ENCODE results near the gene RNF103. TPM values are rescaled to one million over a fixed set of nuclear protein-coding genes. Genes with fewer than 3 reads are reported as not detected.
A peak's percentile ranks its signal among the peaks of the same experiment; 100 is the strongest.

RNF103 gene
- total and polyA plus RNA-seq, 2 of the 13 experiments (the other 11 are each of a cell fraction or from before 2014, with no cell fraction given): 19.8 to 21.1 TPM

DNA sequence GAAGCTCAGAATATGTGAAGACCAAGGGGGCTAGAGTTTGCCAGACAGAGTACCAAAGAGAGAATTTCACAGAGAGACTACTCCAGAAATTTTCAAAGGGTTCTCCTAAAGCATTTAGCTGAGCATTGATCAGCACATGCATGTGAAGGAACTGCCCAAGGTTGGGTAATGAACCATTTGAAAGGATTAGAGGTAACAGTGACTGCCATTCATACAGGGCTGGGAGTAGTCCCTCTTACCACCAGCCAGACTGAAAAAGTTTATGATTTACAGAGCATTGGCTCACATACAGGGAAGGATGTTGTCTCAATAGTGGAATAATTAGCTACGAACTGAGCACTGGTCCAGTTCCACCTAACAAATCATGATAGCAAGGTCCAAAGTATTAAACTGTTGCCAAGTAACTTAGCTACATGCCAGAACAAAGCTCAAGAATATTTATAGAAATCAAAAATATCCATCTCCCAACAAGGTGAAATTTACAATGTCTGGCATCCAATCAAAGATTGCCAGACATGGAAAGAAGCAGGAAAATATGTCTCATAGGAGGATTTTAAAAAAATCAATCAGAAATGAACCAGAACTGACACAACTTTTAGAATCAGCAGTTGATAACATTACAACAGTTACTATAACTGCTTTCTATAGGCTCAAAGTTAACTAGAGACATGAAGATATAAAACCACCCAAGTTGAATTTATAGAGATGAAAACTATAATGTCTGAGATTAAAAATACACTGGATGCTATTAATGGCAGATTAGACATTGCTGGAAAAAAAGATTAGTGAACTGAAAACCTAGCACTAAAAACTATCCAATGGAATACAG, 25.7 kb upstream of the RNF103 start (continued):
- no peak for TF ChIP-seq ZBTB3 (CRISPR knock-in tag; IDR thresholded peaks at IDR 0.05; ENCODE audit: borderline replicate concordance, low read depth)
- TF ChIP-seq ZNF549 (CRISPR knock-in tag; IDR thresholded peaks at IDR 0.05): 0 out of 2 replicates have a peak, but pooled peaks have one; percentile 62
- TF ChIP-seq ZSCAN9 (CRISPR knock-in tag; IDR thresholded peaks at IDR 0.05; ENCODE audit: borderline replicate concordance): no peak; the same call in 1 of the 2 replicates
- no peak for TF ChIP-seq MEF2D (CRISPR knock-in tag; IDR thresholded peaks at IDR 0.05)
- no peak for TF ChIP-seq AKAP8 (CRISPR knock-in tag; IDR thresholded peaks at IDR 0.05)
- TF ChIP-seq ARNT2 (CRISPR knock-in tag; IDR thresholded peaks at IDR 0.05; ENCODE audit: low read depth): no peak
- no peak for TF ChIP-seq ZNF232 (CRISPR knock-in tag; IDR thresholded peaks at IDR 0.05; ENCODE audit: borderline replicate concordance)
- TF ChIP-seq, protein P1, sequence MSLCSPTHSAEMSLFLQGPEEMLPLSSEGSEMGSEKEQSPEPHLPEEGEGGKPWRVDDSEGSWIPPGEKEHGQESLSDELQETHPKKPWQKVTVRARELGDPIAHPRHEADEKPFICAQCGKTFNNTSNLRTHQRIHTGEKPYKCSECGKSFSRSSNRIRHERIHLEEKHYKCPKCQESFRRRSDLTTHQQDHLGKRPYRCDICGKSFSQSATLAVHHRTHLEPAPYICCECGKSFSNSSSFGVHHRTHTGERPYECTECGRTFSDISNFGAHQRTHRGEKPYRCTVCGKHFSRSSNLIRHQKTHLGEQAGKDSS (CRISPR knock-in tag; IDR thresholded peaks at IDR 0.05; ENCODE audit: borderline replicate concordance, low read depth): no peak
- TF ChIP-seq ZNF598 (CRISPR knock-in tag; IDR thresholded peaks at IDR 0.05; ENCODE audit: borderline replicate concordance): no peak
- TF ChIP-seq SIN3A (IDR thresholded peaks at IDR 0.05; ENCODE audit: borderline replicate concordance, low read depth, low read length): no peak
- TF ChIP-seq ZNF24 (IDR thresholded peaks at IDR 0.05): no peak
- no peak for TF ChIP-seq ZNF660 (CRISPR knock-in tag; IDR thresholded peaks at IDR 0.05; ENCODE audit: borderline replicate concordance, low read depth)
- peak; percentile 78 for TF ChIP-seq ASH2L (IDR thresholded peaks at IDR 0.05; ENCODE audit: insufficient read length, low read depth, low read length)
- no peak for TF ChIP-seq NCOA1 (CRISPR knock-in tag; IDR thresholded peaks at IDR 0.05)
- no peak for TF ChIP-seq HIVEP1 (CRISPR knock-in tag; IDR thresholded peaks at IDR 0.05)
- no peak for TF ChIP-seq ZNF224 (CRISPR knock-in tag; IDR thresholded peaks at IDR 0.05)
- TF ChIP-seq NFIB (CRISPR knock-in tag; IDR thresholded peaks at IDR 0.05; ENCODE audit: borderline replicate concordance): no peak
- TF ChIP-seq ZBTB7B (CRISPR knock-in tag; IDR thresholded peaks at IDR 0.05): no peak
- TF ChIP-seq ZNF512B (CRISPR knock-in tag; IDR thresholded peaks at IDR 0.05; ENCODE audit: borderline replicate concordance): no peak
- TF ChIP-seq ZNF652 (CRISPR knock-in tag; IDR thresholded peaks at IDR 0.05; ENCODE audit: borderline replicate concordance, low read depth): no peak
- peak; percentile 56 for TF ChIP-seq SKI (IDR thresholded peaks at IDR 0.05; ENCODE audit: partially characterized antibody)
- TF ChIP-seq, protein P2, sequence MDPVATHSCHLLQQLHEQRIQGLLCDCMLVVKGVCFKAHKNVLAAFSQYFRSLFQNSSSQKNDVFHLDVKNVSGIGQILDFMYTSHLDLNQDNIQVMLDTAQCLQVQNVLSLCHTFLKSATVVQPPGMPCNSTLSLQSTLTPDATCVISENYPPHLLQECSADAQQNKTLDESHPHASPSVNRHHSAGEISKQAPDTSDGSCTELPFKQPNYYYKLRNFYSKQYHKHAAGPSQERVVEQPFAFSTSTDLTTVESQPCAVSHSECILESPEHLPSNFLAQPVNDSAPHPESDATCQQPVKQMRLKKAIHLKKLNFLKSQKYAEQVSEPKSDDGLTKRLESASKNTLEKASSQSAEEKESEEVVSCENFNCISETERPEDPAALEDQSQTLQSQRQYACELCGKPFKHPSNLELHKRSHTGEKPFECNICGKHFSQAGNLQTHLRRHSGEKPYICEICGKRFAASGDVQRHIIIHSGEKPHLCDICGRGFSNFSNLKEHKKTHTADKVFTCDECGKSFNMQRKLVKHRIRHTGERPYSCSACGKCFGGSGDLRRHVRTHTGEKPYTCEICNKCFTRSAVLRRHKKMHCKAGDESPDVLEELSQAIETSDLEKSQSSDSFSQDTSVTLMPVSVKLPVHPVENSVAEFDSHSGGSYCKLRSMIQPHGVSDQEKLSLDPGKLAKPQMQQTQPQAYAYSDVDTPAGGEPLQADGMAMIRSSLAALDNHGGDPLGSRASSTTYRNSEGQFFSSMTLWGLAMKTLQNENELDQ (CRISPR knock-in tag; IDR thresholded peaks at IDR 0.05; ENCODE audit: borderline replicate concordance): no peak
- no peak for TF ChIP-seq NFRKB (IDR thresholded peaks at IDR 0.05)
- TF ChIP-seq FOXA3 (CRISPR knock-in tag; IDR thresholded peaks at IDR 0.05): peak; percentile 40

Measured in HepG2 (cell line).